GM19351 (cell line): ENCODE data around the gene EIF3L.

ENCODE experiments used
- ATAC-seq: cut with Tn5 transposase; IDR thresholded peaks from one replicate; pipeline ENCODE4 v1.9.1; 2021; ENCODE audit warnings: mild to moderate bottlenecking, moderate library complexity; ENCODE audit not compliant: unreplicated experiment

Gene EIF3L

GRCh38 chr22:37850801-37851200 lies 1.6 kb downstream of the EIF3L start:
- ATAC-seq, result no peak

- no peak for ATAC-seq
Measured at GRCh38 chr22:37852418-37852817, 3.2 kb downstream of the EIF3L start.

- no peak for ATAC-seq
Measured at GRCh38 chr22:37854946-37855345, 5.7 kb downstream of the EIF3L start.

- ATAC-seq, result no peak
Measured at GRCh38 chr22:37855462-37855861, 6.2 kb downstream of the EIF3L start.

GRCh38 chr22:37860796-37861421 lies 11.7 kb downstream of the EIF3L start:
- ATAC-seq, result no peak

GRCh38 chr22:37862570-37863325 lies 13.5 kb downstream of the EIF3L start:
- no peak for ATAC-seq

GRCh38 chr22:37865510-37865909 lies 16.3 kb downstream of the EIF3L start:
- no peak for ATAC-seq

- ATAC-seq, result no peak
Measured at GRCh38 chr22:37870273-37870672, 21.1 kb downstream of the EIF3L start.

- no peak for ATAC-seq
Measured at GRCh38 chr22:37880668-37881440, 31.6 kb downstream of the EIF3L start.

- ATAC-seq, result no peak
Measured at GRCh38 chr22:37884420-37884819, 35.2 kb downstream of the EIF3L start.

GRCh38 chr22:37887584-37888378 lies 38.6 kb downstream of the EIF3L start:
- ATAC-seq, result no peak

- no peak for ATAC-seq
Measured at GRCh38 chr22:37891926-37892325, 42.7 kb downstream of the EIF3L start.

GRCh38 chr22:37892566-37893335 lies 43.5 kb downstream of the EIF3L start:
- ATAC-seq, result no peak

GRCh38 chr22:37893583-37893983 lies 44.4 kb downstream of the EIF3L start:
- ATAC-seq, result no peak

- no peak for ATAC-seq
Measured at GRCh38 chr22:37894939-37895670, 45.9 kb downstream of the EIF3L start.

- no peak for ATAC-seq
Measured at GRCh38 chr22:37896181-37896592, 47.0 kb downstream of the EIF3L start.

GRCh38 chr22:37896939-37897338 lies 47.7 kb downstream of the EIF3L start:
- ATAC-seq, result no peak

GRCh38 chr22:37897807-37898206 lies 48.6 kb downstream of the EIF3L start:
- no peak for ATAC-seq

- ATAC-seq, result no peak
Measured at GRCh38 chr22:37898441-37899181, 49.4 kb downstream of the EIF3L start.
